Body of pancreas (tissue), 4 donors: ENCODE results near the gene MT1G. TPM values are rescaled to one million over a fixed set of nuclear protein-coding genes. Genes with fewer than 3 reads are reported as not detected.

ENCODE experiments used
- ATAC-seq: fragments of 150-250 bp; one replicate; pipeline ENCODE4 v1.9.1; 2016
- DNase-seq, 4 donors: peaks; one replicate each; pipeline ENCODE4 v3.0.0-alpha.2; 2019
- H3K27ac ChIP-seq, 4 donors: fragments of 200-600 bp; sonication (generic); 1 replicate in 3 of 4; 2 replicates in 1 of 4; pipeline versions ENCODE4 v1.5.1 to v1.6.1; 2016 to 2019; ENCODE audit warnings: mild to moderate bottlenecking in 1 of 4, mixed read lengths in 1 of 4, moderate library complexity in 1 of 4
- H3K27me3 ChIP-seq, 2 donors: fragments of 200-600 bp; sonication (generic); one replicate each; pipeline ENCODE4 v1.6.0; 2016; ENCODE audit warnings: mild to moderate bottlenecking in 1 of 2
- H3K36me3 ChIP-seq, 2 donors: fragments of 200-600 bp; sonication (generic); replicated peaks in 1 of 2; 2 replicates each; pipeline ENCODE4 v1.5.1; 2016; ENCODE audit warnings: low read depth in 2 of 2; ENCODE audit not compliant: insufficient read depth in 1 of 2
- H3K4me1 ChIP-seq: fragments of 200-600 bp; sonication (generic); one replicate; pipeline ENCODE4 v1.6.0; 2016
- H3K4me3 ChIP-seq, 2 donors: fragments of 200-600 bp; sonication (generic); 1 replicate in 1 of 2; 2 replicates in 1 of 2; pipeline ENCODE4 v1.5.1; 2016 to 2019
- H3K9me3 ChIP-seq, 3 donors: fragments of 200-600 bp; sonication (generic); 1 replicate in 2 of 3; 2 replicates in 1 of 3; pipeline ENCODE4 v1.5.1; 2016
- POLR2A ChIP-seq, 3 donors: fragments of 450-650 bp; IDR thresholded peaks; one replicate each; pipeline ENCODE4 v1.6.1; 2016; ENCODE audit warnings: antibody characterized with exemption in 3 of 3, mild to moderate bottlenecking in 2 of 3
- WGBS, 2 donors: methylation state at CpG; one replicate each; pipeline ENCODE4 v1.1.5; 2017; 5-methylcytosine and 5-hydroxymethylcytosine counted together
- intact Hi-C: fragments of 100-400 bp; cut with DNase I; formaldehyde crosslinking; loops from one replicate; pipeline ENCODE4 v1.15.1; 2023
- total RNA-seq, 2 donors: library from RNA; depleted of rRNA; stranded (reverse); fragments of >200 nt; gene quantifications; one replicate each; pipeline ENCODE4 v1.1.0, GENCODE V29; 2016
- TF ChIP-seq, protein P1 (sequence below), 7 experiments: fragments of 450-650 bp in 4 of 7; fragments of 200-600 bp in 3 of 7; sonication (generic) in 3 of 7; IDR thresholded peaks; one replicate each; pipeline ENCODE4 v1.5.1; 2016 to 2019; ENCODE audit warnings: antibody characterized with exemption in 7 of 7

Gene MT1G
- total RNA-seq, 2 donors from 2014 or later, result 95.2 to 413 TPM

DNA sequence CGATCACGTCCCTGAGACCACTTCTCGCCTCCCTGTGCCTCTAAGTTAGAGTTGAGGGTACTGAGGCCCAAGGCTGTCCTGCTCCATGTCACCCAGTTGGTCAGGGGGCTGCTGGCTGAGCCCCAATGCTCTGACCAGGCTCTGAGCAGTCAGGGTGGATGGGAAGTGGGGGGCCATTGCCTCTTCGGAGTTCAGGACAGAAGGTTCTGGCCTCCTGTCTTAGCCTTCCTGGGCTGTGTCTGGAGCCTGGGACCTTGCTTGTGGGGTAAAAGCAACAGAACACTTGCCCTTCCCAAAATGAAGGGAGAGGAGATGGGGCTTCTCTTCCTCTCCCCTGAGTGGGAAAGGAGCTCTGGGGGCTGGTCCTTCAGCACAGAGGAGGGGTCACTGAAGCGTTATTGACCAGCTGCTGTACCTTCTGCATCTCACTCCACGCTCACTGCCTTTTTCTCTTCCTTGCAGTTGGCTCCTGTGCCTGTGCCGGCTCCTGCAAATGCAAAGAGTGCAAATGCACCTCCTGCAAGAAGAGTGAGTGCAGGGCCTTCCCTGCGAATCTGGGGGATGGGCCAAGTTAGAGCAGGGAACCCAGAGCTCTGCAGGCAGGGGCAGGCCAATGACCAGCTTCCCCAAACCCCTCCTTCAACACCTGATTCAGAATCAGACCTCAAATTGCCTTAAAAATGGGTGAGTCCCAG lies 15.0 kb upstream of the MT1G start:
- intact Hi-C loops, result no loop called here
- WGBS, 2 donors, result 3 to 7% methylated on average over 8 of the region's 8 CpGs
- peaks cover 65% of the 10 kb centered on the region for H3K4me1 ChIP-seq
- peak overlapping the region; percentile 65 to 93 (median 88) for H3K27ac ChIP-seq
- H3K4me3 ChIP-seq, result peak overlapping the region; percentile 60 to 64
- DNase-seq, result peak in 2 of 4 donors; percentile 35 to 41
- no peak for ATAC-seq
- no peak for TF ChIP-seq POLR2A (IDR thresholded peaks at IDR 0.05)
- TF ChIP-seq, protein P1, sequence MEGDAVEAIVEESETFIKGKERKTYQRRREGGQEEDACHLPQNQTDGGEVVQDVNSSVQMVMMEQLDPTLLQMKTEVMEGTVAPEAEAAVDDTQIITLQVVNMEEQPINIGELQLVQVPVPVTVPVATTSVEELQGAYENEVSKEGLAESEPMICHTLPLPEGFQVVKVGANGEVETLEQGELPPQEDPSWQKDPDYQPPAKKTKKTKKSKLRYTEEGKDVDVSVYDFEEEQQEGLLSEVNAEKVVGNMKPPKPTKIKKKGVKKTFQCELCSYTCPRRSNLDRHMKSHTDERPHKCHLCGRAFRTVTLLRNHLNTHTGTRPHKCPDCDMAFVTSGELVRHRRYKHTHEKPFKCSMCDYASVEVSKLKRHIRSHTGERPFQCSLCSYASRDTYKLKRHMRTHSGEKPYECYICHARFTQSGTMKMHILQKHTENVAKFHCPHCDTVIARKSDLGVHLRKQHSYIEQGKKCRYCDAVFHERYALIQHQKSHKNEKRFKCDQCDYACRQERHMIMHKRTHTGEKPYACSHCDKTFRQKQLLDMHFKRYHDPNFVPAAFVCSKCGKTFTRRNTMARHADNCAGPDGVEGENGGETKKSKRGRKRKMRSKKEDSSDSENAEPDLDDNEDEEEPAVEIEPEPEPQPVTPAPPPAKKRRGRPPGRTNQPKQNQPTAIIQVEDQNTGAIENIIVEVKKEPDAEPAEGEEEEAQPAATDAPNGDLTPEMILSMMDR (IDR thresholded peaks at IDR 0.05), result no peak
- no peaks in the 10 kb centered on the region for H3K27me3 ChIP-seq
- no peaks in the 10 kb centered on the region for H3K36me3 ChIP-seq
- H3K9me3 ChIP-seq, result no peaks in the 10 kb centered on the region

- no peaks in the 10 kb centered on the region for H3K36me3 ChIP-seq
- H3K9me3 ChIP-seq, result no peaks in the 10 kb centered on the region
- TF ChIP-seq, protein P1 (IDR thresholded peaks at IDR 0.05), result peak in 1 of 7 experiments; percentile 6
- peak; percentile 99 to 100 (median 100) for TF ChIP-seq POLR2A (IDR thresholded peaks at IDR 0.05)
- H3K4me3 ChIP-seq, result peak within 1 kb of the TSS; percentile 60 to 64
- ATAC-seq (peak; percentile 93), DNase-seq (peak; percentile 96 to 98 (median 98))
- intact Hi-C loops, result no loop called here
- peak within 1 kb of the TSS; percentile 81 to 93 (median 88) for H3K27ac ChIP-seq
- H3K27me3 ChIP-seq, result no peaks in the 10 kb centered on the region
- 0 to 1% methylated on average over 16 to 49 of the region's 49 CpGs for WGBS, 2 donors
- peaks cover 72% of the 10 kb centered on the region for H3K4me1 ChIP-seq
Measured at GRCh38 chr16:56681939-56682702, 14.3 kb upstream of the MT1G start, which contains the start of gene MT1X. Gene MT1X (plus strand): TSS chr16:56682470. CDS start chr16:56682541, 71 bp downstream.

DNA sequence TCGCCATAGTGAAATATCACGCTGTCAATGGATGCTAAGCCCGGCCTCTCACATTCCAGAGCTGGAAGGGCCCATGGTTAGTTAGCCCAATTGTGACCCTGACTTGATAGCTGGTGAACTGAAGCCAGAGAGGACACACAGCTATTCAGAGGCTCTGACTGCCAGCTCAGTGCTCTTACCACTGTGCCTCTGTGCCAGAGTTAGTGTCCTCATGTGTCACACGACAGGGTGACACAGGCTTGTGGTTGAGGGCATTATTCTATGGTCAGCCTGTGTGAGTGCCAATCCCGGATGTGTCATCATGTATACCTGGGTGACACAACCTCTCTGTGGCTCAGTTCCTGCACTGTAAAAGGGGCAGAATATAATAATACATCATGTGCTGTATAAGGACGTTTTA lies 12.0 kb upstream of the MT1G start:
- Histone ChIP-seq H3K36me3 (no peaks in the 10 kb centered on the region), H3K27me3 (no peaks in the 10 kb centered on the region), H3K9me3 (no peaks in the 10 kb centered on the region), H3K27ac (peak overlapping the region in 1 of 4 donors; percentile 41), H3K4me3 (no peak overlapping the region), H3K4me1 (peaks cover 61% of the 10 kb centered on the region)
- 77 to 85% methylated on average over 5 to 6 of the region's 6 CpGs for WGBS, 2 donors
- no peak for TF ChIP-seq POLR2A (IDR thresholded peaks at IDR 0.05)
- TF ChIP-seq, protein P1 (IDR thresholded peaks at IDR 0.05), result no peak
- intact Hi-C loops, result no loop called here
- DNase-seq (peak in 2 of 4 donors; percentile 5 to 8), ATAC-seq (no peak)

DNA sequence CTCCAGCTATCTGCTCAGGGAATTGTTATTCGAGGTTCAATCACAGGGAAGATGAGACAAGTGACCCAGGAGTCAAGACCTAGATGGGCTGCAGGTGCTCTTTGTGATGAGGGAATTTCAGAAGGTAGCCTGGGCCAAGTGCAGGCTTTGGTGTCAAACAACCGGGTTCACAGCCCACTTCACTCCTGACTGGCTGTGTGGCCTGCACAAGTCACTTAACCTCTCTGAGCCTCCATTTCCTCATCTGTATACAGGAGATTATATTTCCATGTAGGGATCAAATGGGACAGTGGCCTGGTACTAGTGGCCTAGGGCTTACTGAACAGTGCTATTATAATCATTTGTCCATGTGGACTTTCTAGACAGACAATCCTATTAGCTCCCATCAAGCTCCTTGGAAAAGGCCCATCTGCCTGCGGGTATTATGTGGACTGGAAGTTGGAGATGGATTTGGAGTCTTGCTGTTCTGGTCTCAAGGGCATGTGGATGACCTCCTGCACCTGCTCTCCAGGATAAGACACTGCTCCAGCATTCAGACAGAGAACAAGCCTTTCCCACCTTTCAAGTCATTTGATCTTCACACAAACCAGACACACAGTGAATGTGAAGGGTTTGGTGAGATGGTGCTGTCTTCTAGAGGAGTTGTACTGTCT lies 11.3 kb upstream of the MT1G start:
- peaks cover 56% of the 10 kb centered on the region for H3K4me1 ChIP-seq
- no peak for ATAC-seq
- intact Hi-C loops, result no loop called here
- TF ChIP-seq, protein P1 (IDR thresholded peaks at IDR 0.05), result no peak
- TF ChIP-seq POLR2A (IDR thresholded peaks at IDR 0.05), result no peak
- no peaks in the 10 kb centered on the region for H3K27me3 ChIP-seq
- peak in 1 of 4 donors; percentile 4 for DNase-seq
- WGBS, 2 donors, result 63 to 74% methylated on average over 3 of the region's 3 CpGs
- H3K27ac ChIP-seq, result peak overlapping the region in 1 of 4 donors; percentile 41
- H3K4me3 ChIP-seq, result no peak overlapping the region
- no peaks in the 10 kb centered on the region for H3K9me3 ChIP-seq
- H3K36me3 ChIP-seq, result no peaks in the 10 kb centered on the region
